ENCODE data around the gene CPEB4. TPM values are rescaled to one million over a fixed set of nuclear protein-coding genes. Genes with fewer than 3 reads are reported as not detected.

The CPEB4 gene
- total and polyA plus RNA-seq, 12 donors, result 34.4 to 381 (median 149) TPM

DNA sequence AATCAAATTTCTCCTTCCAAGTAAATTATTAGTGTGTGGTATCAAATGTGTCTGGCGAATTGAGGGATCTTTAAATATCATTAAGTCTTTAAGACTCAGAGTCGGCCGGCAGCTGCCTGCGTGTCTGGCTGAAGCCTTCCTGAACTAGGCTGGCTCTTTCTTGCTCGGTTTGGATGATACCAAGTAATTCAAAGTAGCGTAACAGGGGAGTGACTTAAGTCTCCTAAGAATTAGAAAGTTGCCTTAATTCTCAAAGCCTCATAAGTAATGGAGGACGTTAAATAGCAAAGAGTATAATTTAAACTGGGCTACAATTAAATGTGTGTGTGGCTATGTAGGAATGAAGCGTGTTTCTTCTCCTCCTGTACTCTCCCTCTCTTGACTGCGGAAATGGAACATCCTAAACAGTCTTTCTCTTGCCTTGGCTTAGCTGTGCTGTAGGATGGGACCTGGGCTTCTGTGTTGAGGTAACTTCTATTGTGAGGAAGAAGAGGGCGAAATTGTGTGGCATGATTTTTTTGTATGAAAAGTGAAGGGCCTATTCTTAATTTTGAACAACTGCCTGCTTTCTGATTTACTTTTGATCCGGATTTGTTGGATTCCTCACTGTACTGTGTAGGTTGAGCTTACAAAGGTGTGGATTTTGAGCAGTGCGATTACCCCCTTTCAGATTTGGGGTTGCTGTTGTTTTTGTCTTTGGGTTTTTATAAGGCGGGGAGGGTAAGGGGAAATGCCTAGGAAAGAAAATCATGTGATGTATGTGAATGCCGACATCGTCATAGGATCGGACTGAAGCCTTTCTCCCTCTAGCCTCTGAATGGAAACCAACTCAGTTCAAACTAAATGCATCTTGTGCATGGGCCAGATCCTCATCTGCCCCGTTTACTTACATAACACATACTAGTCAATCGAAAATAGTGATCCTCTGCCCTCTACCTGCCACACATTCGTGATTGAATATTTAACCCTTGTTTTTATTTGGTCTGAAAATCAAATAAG is 29.9 kb downstream of the CPEB4 start:
- intact Hi-C loops (cut with DNase I), result no loop called here
- H3K9me3 ChIP-seq (replicated peaks in 1 of 3), result no peaks in the 10 kb centered on the region
- H3K27me3 ChIP-seq, result no peaks in the 10 kb centered on the region
- H3K36me3 ChIP-seq (replicated peaks in 1 of 2), result peaks cover 0 to 17% of the 10 kb centered on the region in 2 donors
- WGBS, 4 donors, result 6 to 8% (median 7%) methylated on average over 19 of the region's 19 CpGs
- TF ChIP-seq POLR2A (IDR thresholded peaks at IDR 0.05), result peak; percentile 5 to 30
- TF ChIP-seq, protein P1, sequence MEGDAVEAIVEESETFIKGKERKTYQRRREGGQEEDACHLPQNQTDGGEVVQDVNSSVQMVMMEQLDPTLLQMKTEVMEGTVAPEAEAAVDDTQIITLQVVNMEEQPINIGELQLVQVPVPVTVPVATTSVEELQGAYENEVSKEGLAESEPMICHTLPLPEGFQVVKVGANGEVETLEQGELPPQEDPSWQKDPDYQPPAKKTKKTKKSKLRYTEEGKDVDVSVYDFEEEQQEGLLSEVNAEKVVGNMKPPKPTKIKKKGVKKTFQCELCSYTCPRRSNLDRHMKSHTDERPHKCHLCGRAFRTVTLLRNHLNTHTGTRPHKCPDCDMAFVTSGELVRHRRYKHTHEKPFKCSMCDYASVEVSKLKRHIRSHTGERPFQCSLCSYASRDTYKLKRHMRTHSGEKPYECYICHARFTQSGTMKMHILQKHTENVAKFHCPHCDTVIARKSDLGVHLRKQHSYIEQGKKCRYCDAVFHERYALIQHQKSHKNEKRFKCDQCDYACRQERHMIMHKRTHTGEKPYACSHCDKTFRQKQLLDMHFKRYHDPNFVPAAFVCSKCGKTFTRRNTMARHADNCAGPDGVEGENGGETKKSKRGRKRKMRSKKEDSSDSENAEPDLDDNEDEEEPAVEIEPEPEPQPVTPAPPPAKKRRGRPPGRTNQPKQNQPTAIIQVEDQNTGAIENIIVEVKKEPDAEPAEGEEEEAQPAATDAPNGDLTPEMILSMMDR (IDR thresholded peaks at IDR 0.05), result no peak
- peaks cover 62 to 99% of the 10 kb centered on the region in 2 donors for H3K4me1 ChIP-seq (replicated peaks in 1 of 2)
- DNase-seq, result peak in 3 of 7 donors; percentile 43 to 64 (median 58)
- H3K4me3 ChIP-seq, result peak overlapping the region in 1 of 4 donors; percentile 53
- peak overlapping the region; percentile 17 to 88 (median 85) for H3K27ac ChIP-seq

DNA sequence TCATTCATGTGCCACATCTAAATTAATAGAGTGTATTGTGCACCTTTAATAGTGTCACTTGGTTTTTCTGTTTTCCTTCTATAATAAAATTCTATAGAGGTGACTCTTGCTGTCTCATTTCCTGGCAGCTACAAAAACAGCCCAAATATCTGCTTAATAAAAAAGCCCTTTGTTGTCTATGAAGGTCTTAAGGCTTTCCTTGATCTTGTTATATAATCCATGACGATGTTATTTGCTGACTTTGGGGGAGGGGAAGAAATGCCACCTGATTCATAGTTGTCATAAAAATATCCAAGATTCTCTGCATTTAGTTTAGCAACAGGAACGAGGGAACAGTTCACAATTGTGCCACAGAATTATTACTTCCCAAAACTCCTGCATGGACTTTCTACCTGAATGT is 31.3 kb downstream of the CPEB4 start:
- Histone ChIP-seq H3K4me3 (no peak overlapping the region), H3K4me1 (replicated peaks in 1 of 2) (peaks cover 62 to 99% of the 10 kb centered on the region in 2 donors), H3K36me3 (replicated peaks in 1 of 2) (peaks cover 0 to 12% of the 10 kb centered on the region in 2 donors), H3K27me3 (no peaks in the 10 kb centered on the region), H3K27ac (peak overlapping the region; percentile 4 to 87 (median 80)), H3K9me3 (replicated peaks in 1 of 3) (no peaks in the 10 kb centered on the region)
- 10 to 25% (median 20%) methylated on average over 2 of the region's 2 CpGs for WGBS, 4 donors
- no peak for DNase-seq
- intact Hi-C loops (cut with DNase I), result no loop called here
- peak in 1 of 2 donors; percentile 34 for TF ChIP-seq POLR2A (IDR thresholded peaks at IDR 0.05)
- TF ChIP-seq, protein P1 (IDR thresholded peaks at IDR 0.05), result no peak

DNA sequence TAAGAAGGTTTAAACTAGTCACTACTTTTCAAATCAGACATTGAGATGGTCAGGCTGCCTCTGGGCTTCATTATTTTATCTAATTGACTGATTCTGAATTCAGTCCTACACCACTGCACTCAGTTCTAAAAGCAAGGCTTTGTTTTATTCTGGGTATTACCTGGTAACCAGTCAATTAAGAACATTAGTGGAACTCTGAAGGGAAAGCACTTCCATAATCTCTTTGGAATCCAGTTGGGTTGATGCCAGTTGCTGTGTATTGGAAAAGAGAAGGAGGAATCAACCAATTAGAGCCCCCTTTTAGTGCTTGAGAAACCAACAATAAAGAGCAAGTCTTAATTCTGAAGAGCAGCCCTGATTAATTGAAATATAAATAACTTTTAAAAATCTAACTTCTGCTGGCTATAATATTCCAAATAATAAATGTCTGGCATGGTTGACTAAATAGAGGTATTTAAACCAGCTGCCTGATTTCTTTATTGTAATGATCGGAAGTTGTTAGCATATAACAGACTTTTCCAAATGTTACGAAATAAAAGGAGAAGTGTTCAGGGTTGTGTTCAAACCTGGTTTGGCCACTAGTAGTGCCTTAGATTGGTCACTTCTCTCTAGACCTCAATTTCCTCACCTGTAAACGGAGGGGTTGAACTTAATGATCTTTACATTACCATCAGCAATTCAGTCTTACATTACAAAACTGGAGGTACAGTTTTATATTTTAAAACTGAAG is 32.0 kb downstream of the CPEB4 start:
- WGBS, 4 donors, result 73 to 83% (median 79%) methylated on average over 3 of the region's 3 CpGs
- Histone ChIP-seq H3K9me3 (replicated peaks in 1 of 3) (no peaks in the 10 kb centered on the region), H3K4me3 (no peak overlapping the region), H3K36me3 (replicated peaks in 1 of 2) (peaks cover 0 to 12% of the 10 kb centered on the region in 2 donors), H3K27me3 (no peaks in the 10 kb centered on the region), H3K27ac (peak overlapping the region; percentile 36 to 87 (median 80)), H3K4me1 (replicated peaks in 1 of 2) (peaks cover 63 to 99% of the 10 kb centered on the region in 2 donors)
- intact Hi-C loops (cut with DNase I), result no loop called here
- DNase-seq, result no peak
- TF ChIP-seq POLR2A (IDR thresholded peaks at IDR 0.05), result no peak
- TF ChIP-seq, protein P1 (IDR thresholded peaks at IDR 0.05), result peak in 2 of 6 experiments; percentile 8 to 17

All from adrenal gland (tissue), 12 donors.